HG03469 (cell line): ENCODE data around the gene CPLX3.

Experiments
- ATAC-seq: cut with Tn5 transposase; IDR thresholded peaks from one replicate; pipeline ENCODE4 v1.9.1; 2021; ENCODE audit warnings: mild to moderate bottlenecking, moderate library complexity, moderate number of reproducible peaks; ENCODE audit not compliant: unreplicated experiment

The CPLX3 gene

DNA sequence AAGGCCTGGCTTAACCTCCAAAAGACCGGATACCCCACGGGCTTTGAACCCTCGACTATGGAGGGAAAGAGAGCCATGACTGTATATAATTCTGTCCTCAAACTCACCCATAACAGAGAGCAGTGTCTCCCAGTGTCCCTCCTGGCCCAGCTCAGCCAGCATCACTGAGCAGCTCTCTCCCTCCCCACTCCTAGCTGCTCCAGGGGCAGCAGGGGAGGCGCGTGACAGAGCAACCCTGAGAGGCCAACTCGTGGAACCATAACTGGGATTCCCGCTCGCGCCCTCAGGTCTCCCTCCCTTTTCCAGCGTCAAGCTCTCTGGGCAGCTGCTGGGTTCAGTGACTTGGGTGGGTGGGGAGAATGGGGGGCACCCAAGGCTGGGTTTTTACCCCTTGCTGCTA is 561 bp upstream of the CPLX3 start:
- no peak for ATAC-seq

DNA sequence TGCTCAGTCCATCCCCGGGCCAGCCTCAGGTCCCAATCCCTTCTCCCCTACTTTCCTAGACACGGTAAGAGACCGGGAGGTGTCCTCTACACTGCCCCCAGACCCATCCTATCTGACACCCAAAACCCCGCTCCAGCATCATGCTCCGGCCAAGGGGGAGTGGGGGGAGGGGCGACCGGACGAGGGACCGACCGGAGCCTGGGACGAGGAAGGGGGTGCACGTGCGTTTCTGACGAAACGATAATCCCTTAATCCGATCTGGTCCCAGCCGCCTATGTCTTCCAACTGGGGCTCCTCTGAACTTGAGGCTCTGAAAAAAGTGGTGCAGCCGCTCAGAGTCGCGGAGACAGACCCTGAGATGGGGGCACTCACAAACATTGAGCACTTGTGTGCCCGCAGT is 494 bp downstream of the CPLX3 start:
- ATAC-seq = no peak

DNA sequence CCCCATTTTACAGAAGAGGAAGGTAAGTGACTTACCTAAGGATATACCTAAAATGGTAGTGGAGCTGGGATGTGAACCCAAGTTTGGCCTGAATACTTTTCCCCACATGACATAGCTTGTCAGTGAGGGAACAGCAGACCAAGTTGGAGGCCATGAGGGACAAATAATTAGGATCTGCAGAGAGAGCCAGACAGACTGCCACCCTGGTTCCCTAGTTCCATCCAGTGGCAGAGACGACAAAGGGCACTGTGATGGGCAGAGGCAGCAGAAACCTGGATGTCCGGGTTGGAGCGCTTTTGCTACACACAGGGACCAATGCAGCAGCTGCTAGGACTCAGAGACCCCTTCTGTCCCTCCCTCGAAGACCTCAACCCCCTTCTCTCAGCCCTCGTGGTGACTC is 1.2 kb downstream of the CPLX3 start:
- no peak for ATAC-seq

DNA sequence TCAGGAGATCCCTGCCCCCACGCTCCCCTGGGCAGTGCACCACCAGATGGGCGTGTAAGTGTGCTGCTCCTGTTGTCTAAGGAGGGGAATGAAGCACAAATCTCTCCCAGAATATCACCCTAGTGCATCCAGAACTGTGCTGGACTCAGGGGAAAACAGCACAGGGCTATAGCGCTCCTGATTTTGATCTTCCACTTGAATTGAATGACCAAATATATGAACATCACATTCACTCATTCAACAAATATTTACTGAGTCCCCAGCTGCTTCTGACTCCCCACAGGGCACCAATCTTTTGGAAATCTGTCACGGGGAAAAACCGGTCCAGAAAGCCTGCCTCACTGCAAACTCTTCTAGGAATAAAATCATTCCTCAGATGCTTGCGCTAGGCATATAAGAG is 2.4 kb downstream of the CPLX3 start:
- ATAC-seq = no peak

DNA sequence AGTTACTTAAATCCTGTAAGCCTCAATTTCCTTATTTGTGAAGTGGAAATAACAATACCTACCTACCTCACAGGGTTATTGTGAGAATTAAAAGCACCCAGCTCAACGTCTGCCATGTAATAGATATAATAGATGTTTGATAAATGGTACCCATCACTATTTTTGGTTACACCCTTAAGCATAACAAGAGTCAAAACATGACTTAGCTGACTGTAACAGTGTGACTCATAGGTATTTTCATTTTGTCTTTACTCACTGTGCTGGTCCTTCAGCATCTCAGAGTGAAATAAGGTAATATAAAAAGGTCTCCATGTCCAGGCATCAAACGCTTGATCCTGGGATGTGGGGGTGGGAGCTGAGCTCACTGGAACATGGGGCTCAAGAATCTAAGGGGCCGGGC is 3.1 kb downstream of the CPLX3 start:
- no peak for ATAC-seq

DNA sequence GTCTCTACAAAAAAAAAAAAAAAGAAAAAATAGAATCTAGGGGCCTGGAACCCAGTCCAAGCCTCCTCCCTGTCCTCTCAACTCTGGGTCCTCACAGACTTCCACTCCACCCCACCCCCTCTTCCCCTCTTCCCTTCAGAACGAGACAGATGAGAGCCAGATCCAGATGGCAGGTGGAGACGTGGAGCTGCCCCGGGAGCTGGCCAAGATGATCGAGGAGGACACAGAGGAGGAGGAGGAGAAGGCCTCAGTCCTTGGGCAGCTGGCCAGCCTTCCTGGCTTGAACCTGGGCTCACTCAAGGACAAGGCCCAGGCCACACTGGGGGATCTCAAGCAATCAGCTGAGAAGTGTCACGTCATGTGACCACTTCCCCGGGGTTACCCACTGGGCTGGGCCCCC is 3.6 kb downstream of the CPLX3 start:
- no peak for ATAC-seq

DNA sequence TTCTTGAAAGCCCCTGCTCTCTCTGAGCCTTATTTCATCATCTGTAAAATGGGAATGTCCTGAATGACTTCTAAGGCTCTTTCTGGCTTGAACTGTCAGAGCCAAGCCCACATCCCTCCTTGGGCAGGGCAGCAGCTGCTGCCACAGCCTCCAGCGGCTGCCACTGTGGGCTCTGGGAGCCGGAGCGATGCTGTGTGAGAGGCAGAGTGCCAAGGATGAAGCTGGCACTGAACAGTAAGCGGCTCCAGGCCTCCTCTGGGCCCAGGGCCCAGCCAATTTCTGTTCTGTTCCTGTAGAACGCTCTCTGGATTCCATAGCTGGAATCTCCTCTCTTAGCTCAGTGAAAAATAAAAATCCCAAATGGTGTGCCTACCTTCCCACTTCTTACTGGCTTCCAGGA is 4.4 kb downstream of the CPLX3 start:
- ATAC-seq = no peak

DNA sequence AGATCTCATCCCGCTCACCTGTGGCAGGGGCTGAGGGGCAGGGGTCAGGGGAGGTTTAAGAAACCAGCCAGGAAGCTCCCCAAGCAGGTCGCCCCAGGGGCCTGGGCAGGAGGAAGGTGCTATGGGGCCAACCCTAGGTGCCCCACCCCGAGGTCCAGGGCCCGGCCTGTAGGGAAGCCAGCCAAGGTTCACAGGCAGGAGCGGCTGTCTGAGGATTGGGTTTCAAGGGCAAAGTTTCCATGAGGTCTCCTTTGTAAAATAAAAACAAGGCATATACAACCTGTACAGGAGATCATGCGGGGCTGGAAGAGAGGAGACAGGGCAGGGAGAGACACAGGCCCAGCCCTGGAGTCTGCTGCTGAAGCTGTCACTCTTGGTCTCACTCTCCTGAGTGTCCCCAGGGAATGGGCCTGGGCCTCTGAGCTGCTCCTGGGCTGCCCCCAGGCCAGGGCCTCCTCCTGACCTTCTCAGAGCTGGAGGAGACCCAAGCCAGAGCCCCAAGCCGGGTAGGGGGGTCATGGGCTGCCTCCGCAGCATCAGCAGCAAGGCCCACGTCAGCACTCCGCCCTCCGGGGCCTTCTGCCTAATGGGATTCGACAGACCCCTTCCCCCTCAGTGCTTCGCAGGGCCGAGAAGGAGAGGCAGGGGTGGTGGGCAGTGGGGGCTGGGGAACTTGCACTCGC is 5.5 kb downstream of the CPLX3 start:
- no peak for ATAC-seq

DNA sequence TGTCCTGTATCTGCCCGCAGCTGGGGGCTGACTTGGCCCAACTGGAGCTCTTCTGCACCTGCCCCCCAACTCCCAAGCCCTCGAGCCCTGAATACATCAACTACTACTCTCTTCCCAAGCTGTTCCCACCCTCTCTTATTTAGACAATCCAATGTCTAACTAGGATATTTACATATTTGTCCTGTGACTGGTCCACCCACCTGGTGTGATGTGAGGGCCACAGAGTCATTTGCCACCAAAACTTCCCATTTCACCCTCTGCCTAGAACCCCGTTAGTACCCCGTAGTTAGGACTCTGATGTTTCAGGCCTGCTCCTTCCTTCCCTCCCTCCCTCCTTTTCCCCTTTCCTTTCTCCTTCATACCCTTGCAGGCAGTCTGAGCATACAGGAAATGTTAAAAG is 6.4 kb downstream of the CPLX3 start:
- no peak for ATAC-seq

DNA sequence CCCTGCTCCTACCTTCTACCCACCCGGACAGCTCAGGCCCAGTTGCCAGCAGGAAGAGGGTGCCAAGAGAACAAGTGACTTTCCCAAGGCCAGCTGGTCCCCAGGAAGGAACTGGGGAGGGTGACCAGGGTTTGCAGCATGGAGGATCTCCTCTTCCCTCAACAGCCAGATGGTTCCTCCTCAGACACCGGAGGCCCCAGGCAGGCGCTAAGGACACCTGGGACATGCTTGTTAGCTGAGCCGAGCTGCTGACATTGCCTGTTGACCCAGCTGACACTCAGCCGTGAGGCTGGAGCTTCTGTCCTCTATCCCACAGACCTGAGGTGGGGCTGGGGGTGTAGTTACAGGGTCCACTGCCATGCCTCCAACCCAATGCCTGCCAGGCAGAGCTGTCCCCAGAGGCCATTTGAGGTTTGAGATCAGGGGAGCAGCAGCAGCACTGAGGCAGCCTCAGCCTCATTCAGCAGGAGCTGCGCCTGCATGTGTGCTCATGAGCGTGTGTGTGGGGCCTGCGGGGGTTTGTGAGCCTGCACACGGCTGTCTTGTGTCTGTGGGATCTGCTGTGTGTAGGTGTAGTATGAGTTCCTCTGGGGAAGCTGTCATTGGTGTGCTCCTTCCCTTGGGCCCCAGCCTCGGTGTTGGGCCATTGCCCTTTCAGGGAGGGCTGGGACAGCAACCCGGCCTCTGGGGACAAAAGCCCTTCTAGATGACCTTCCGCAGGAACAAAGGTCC is 7.1 kb downstream of the CPLX3 start:
- ATAC-seq = no peak

DNA sequence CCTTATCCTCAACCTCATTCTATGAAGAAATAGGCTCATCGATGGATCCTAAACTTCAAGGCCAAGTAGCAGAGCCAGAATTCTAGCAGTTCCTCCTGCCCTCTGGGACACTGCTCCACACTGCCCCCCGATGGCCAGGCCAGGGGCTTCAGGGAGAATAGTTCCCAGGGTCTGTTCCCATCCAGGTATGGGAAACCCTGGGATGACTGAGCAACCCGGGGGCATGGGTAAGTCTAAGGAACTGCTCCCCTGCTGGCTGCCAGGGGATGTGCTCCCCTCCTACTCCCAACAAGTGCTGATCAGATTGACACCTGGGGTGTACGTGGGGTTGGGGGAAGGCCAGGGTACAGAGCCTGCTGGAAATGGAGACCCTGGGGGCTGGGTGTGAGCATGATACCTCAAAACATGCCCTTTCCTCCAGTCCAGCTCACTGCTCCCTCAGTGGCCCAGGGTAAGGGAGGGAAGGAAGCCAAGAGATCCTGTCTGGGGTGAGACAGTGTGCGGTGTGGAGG is 8.9 kb downstream of the CPLX3 start:
- no peak for ATAC-seq

DNA sequence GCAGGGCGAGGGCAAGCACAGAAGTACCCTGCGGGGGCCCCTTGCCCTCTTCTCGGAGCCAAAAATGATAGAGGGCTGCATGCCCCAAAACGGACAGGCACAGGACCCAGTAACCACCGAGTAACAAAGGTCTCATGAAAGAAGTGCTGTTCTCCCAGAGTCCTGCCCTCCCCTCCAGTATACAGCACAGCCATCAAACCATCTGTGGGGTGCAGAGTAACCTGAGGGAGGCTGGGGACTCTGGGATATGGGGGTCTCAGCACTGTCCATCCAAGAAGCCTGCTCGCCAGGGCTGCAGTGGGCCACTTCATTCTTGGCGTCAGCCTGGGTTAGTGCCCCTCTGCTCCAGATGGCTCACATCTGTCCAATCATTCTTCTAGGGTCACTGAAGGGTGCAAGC is 10.4 kb downstream of the CPLX3 start:
- ATAC-seq = no peak

DNA sequence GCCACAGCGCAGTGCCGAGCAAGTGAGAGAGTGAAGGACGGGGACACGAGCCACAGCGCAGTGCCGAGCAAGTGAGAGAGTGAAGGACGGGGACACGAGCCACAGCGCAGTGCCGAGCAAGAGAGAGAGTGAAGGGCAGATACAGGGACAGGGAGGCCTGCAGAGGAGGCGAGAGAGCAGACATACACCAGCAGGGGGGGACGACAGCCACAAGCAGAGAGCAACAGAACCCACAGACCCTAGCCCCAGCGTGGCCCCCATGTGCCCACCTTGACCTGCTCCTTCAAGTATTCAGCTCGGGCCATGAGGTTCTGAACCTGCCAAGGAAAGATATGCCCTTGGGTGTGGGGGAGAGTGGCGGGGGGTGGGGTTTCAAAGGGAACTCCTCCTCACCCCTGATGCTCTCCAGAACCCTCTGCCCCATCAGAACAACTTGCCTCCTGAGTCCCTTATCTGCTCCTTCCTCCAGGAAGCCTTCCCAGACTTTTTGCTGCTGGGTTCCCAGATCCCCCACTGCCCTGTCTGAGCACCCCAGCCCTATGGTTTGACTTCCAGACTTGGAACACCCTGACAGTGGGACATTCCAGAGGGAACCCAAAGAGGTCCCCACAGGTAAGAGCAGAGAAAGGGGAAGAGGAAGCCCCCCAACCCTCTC is 11.2 kb downstream of the CPLX3 start:
- no peak for ATAC-seq

DNA sequence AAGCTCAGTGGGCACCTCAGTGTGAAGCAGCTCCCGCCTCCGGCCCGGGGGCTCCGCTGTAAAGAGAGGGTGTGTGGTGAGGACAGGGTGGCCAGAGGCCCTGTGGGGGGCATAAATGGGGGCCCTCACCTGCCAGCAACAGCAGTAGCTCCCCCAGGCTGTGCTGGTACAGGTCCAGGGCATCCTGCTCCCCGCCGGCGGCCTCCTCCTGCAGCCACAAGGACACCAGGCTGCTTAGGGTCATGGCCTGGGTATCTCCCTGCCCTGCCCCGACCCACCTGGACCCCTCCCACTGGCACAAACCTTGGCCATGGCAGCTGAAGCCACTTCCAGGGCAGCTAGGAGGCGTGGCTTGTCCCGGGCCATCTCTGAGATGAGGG is 11.7 kb downstream of the CPLX3 start:
- no peak for ATAC-seq

DNA sequence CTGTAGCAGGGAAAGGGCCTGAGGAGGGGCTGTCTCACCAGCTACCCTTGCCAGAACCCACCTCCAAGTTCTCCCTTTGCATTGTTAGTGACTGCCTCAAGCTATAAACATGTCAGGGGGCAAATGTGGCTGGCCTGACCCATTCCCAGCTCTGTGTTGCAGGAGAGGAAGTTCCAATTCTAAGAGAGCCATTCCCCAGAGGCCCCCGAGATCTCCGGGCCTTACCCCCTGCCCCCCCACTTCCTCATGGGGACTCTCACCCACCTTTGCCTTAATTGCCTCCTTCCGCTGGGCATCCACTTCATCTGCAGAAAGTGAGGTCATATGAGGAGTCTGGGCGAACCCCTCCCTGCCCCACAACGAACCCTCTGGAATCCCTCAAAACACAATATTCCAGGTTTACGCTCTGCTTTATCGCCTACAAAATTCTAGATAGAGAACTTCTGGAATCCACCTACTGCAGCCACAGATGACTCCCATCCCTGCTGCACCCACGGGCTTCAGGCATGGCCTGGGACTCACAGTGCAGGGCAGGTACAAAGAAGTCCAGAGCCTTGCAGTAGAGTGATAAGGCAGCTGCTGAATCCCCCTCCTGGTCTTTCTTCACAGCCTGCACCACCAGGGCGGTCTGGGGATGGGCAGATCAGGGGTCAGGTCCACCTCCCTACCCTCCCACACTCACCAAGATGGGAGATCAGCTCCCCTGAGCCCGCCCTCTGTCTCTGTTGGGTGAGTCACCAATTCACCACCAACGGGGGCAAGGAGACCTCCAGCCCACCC is 12.5 kb downstream of the CPLX3 start:
- no peak for ATAC-seq

DNA sequence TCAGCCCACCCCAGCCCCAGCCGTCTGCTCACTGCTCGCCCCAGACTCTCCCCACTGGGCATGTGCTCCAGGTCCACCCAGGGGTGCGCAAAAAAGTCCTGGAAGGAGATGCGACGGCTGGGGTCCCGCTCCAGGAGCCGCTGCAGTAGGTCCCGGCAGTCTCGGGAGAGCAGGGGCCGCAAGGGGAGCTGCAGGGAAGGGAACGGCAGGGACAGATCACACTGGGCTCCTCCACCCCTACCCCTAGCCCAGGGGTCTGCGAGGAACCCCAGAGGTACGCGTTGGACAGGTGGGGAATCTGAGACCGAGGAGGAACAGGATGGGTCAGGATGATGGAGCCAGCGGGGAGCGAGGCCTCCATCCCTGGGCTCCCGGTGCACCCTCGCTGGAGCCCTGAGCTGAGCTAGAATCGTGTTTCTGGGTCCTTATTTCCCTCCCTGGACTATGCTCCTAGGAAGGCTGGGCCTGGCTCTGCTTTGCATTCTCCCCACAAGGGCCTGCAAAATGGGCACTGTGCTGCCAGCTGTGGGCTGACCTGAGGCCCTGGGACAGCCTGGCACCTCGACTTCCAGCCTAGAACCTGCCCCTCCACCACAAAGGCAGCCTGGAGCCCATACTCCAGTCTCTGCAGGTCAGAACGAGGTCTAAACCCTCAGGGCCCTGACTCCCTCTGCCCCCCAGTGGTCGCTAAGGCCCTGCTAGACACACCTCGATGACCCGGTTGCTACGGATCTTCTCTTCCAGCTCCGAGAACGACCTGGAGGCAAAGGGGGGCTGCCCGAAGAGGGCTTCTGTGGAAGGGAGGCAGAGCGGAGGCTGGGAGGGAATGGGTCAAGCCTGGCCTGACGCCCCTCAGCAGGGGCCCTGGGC is 13.3 kb downstream of the CPLX3 start:
- ATAC-seq = no peak

DNA sequence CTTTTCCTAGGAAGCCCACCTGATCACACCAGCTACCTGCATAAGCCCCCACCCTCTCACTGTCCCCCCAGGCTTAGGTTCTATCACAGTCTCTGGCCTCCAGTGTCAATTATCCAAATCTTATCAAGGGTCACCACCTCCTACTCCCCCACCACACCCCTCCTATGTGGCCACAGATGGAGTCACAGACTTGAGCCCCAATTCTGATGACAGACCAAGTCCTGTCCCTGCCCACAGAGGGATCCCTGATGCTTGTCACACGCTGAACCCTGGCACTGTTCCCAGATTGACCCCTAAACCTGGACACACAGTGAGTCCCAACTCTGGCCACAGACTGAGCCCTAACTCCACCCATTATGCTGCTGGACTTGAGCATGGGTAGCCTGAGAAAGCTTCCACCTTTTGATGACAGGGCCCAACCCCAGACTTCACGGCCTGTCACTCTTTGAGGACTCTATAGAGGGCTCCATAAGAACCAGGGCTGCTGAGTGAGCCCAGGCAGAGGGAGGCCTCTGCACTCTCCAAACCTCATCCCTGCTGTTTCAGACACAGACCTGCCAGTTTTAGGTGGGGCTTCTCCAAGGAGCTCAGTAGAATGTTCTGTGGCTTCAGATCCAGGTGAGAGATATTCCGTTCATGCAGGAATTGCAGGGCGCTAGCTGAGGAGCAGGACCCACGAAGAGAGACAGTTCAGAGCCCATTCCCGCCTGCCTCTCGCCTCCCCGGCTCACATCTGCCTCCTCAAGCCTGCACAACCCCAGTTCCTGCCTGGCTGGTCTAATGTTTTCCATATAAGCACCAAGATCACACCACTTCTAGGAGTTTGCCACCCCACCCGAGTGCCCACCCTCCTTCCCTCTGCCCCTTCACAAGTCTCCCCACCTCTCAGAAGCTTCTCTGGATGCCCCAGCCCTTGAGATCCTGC is 14.7 kb downstream of the CPLX3 start:
- no peak for ATAC-seq

DNA sequence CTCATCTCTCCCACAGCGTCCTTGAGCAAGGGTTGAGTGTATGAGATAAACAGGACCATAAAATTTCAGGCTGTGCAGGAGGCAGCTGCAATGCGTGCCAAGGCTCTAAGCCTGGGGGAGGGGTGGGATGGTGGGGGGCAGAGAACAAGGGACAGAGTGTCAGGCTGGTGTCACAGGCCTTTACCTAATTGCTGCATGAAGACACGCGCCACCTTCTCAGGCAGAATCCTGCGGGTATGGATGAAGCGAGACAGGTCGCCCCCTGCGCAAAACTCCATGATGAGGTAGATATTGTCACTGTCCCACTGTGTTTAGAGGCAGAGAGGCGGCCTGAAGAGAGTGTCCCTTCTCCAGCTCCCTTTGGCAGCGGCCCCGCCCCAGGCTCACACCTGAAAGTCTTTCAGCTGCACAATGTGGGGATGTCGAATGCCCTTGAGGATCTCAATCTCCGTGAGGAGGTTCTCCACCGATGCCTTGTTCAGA is 15.5 kb downstream of the CPLX3 start:
- no peak for ATAC-seq
